ENCODE measurements around the gene GRM7. TPM values are rescaled to one million over a fixed set of nuclear protein-coding genes. Genes with fewer than 3 reads are reported as not detected.

GRM7 gene
- total and polyA plus RNA-seq, 10 donors = 0.02 to 0.20 (median 0.14) TPM; not detected in 7

DNA sequence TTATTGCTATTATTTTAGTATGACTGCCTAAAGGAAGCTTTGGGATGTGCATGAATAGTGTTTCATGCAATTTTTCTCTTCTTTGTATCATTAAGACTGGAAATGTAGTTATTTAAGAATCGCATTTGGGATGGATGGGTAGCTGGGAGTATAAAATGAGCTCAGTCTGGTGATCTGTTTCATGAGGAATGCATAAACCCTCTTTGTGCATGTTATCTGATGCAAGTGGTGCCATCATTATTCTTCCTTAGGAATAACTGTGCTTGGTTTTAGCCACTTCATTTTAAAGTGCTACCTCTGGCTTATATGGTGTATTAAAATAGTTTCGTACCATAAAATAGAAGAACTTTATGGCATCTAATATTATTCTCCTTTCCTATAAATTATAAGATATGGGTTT is 535.6 kb downstream of the GRM7 start:
- Histone ChIP-seq H3K36me3 (no peaks in the 10 kb centered on the region), H3K4me1 (no peaks in the 10 kb centered on the region), H3K9me3 (peaks cover 0 to 7% (median 0%) of the 10 kb centered on the region in 8 donors), H3K4me3 (no peak overlapping the region), H3K27me3 (replicated peaks in 1 of 7) (no peaks in the 10 kb centered on the region), H3K27ac (no peak overlapping the region)
- intact Hi-C loops (cut with DNase I; ENCODE audit: low total_unique reads) = no loop called here
- TF ChIP-seq, protein P1, sequence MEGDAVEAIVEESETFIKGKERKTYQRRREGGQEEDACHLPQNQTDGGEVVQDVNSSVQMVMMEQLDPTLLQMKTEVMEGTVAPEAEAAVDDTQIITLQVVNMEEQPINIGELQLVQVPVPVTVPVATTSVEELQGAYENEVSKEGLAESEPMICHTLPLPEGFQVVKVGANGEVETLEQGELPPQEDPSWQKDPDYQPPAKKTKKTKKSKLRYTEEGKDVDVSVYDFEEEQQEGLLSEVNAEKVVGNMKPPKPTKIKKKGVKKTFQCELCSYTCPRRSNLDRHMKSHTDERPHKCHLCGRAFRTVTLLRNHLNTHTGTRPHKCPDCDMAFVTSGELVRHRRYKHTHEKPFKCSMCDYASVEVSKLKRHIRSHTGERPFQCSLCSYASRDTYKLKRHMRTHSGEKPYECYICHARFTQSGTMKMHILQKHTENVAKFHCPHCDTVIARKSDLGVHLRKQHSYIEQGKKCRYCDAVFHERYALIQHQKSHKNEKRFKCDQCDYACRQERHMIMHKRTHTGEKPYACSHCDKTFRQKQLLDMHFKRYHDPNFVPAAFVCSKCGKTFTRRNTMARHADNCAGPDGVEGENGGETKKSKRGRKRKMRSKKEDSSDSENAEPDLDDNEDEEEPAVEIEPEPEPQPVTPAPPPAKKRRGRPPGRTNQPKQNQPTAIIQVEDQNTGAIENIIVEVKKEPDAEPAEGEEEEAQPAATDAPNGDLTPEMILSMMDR (IDR thresholded peaks at IDR 0.05 in 8 of 11, conservative IDR thresholded peaks at IDR 0.05 in 3 of 11) = no peak
- TF ChIP-seq POLR2AphosphoS5 (IDR thresholded peaks at IDR 0.05) (no peak), POLR2A (IDR thresholded peaks at IDR 0.05) (no peak)
- 89 to 96% (median 92%) methylated on average over 2 of the region's 2 CpGs for WGBS, 5 donors
- DNase-seq = no peak

DNA sequence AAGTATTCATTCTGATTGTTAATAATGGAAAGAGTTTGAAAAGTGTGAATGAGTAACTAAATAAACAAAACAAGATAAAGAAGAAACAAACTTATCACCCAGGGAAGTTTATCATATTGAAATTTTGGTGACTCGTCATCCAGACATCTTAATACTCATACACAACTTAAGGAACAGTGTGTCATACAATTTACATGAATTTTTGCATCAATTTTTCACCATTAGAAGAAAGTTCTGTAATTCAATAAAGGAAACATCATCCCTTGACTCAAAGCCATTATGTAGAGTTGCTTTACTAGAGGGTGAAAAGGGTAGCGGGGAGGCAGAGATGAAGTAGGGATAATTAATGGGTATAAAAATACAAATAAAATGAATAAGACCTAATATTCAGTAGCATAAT is 536.2 kb downstream of the GRM7 start:
- H3K27me3 ChIP-seq (replicated peaks in 1 of 7) = no peaks in the 10 kb centered on the region
- no peaks in the 10 kb centered on the region for H3K36me3 ChIP-seq
- no peaks in the 10 kb centered on the region for H3K4me1 ChIP-seq
- intact Hi-C loops (cut with DNase I; ENCODE audit: low total_unique reads) = no loop called here
- no peak for DNase-seq
- H3K4me3 ChIP-seq = no peak overlapping the region
- TF ChIP-seq POLR2A (IDR thresholded peaks at IDR 0.05) = no peak
- 82 to 92% (median 90%) methylated on average over 2 of the region's 2 CpGs for WGBS, 5 donors
- H3K9me3 ChIP-seq = peaks cover 0 to 7% (median 0%) of the 10 kb centered on the region in 8 donors
- no peak overlapping the region for H3K27ac ChIP-seq

DNA sequence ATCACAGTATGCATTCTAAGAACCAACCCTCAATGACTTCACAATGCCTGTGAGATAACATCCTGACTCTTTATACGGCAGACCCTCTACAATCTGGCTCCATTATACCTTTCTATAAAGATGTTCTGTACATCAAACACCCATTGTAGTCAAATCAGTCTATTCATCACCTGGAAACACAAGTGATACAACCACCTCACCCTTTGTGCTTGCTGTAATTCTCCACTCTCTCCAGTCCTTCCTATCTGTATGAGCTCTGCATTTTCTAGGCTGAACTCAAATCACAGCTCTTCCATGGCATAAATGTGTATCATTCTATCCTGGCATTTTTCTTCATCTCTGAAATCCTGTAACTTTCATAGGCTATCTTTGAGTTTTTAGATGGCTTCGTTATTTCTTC is 539.4 kb downstream of the GRM7 start:
- no peaks in the 10 kb centered on the region for H3K36me3 ChIP-seq
- TF ChIP-seq, protein P1 (IDR thresholded peaks at IDR 0.05 in 8 of 11, conservative IDR thresholded peaks at IDR 0.05 in 3 of 11) = no peak
- no peak for TF ChIP-seq POLR2AphosphoS5 (IDR thresholded peaks at IDR 0.05)
- no peak for TF ChIP-seq POLR2A (IDR thresholded peaks at IDR 0.05)
- no peaks in the 10 kb centered on the region for H3K27me3 ChIP-seq (replicated peaks in 1 of 7)
- H3K4me3 ChIP-seq = no peak overlapping the region
- intact Hi-C loops (cut with DNase I; ENCODE audit: low total_unique reads) = no loop called here
- no peak overlapping the region for H3K27ac ChIP-seq
- DNase-seq = no peak
- H3K4me1 ChIP-seq = no peaks in the 10 kb centered on the region
- no peaks in the 10 kb centered on the region for H3K9me3 ChIP-seq
- 78 to 90% (median 86%) methylated on average over 2 of the region's 2 CpGs for WGBS, 5 donors

DNA sequence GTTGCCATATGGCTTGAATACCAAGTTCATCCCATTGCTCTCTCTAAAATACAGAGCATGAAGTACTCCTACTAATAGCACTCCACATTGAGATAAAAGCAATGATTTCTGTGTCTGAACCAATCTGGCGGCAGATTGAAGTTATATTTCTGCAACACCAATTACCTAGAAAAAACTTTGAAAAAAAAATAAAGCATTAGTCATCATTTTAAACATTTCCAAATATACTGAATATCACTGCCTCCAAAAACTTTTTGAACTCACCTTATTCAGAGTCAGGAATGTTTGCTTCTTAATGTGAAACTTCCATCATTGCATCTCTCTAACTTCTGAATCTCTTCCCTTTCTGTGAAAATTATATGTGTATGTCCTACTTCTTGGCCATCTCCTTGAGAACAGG is 540.5 kb downstream of the GRM7 start:
- Histone ChIP-seq H3K27me3 (replicated peaks in 1 of 7) (no peaks in the 10 kb centered on the region), H3K4me1 (no peaks in the 10 kb centered on the region), H3K4me3 (no peak overlapping the region), H3K27ac (no peak overlapping the region), H3K36me3 (no peaks in the 10 kb centered on the region), H3K9me3 (no peaks in the 10 kb centered on the region)
- 90 to 98% (median 93%) methylated on average over 1 of the region's 1 CpG for WGBS, 5 donors
- no peak for DNase-seq
- TF ChIP-seq POLR2A (IDR thresholded peaks at IDR 0.05) (no peak), POLR2AphosphoS5 (IDR thresholded peaks at IDR 0.05) (no peak)
- TF ChIP-seq, protein P1 (IDR thresholded peaks at IDR 0.05 in 8 of 11, conservative IDR thresholded peaks at IDR 0.05 in 3 of 11) = no peak
- intact Hi-C loops (cut with DNase I; ENCODE audit: low total_unique reads) = no loop called here

DNA sequence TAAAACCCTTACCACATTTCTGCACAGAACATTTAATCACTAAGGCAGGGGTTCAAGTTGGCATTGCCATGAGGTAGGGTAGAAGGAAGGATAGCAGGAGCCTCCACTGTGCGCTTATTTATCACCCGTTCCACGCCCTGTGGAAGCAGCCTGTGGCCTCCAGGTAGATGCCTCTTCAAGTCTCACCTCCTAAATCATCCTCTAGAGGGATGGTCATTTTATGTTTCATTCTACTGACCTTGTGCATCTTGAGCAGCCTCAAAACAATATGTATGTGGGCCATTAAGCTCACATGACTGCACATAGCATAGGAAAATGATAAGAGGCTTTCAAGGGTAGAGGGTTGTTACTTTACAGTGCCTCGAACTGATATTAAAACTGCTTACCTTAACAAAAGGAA is 546.2 kb downstream of the GRM7 start:
- no peak for DNase-seq
- Histone ChIP-seq H3K36me3 (no peaks in the 10 kb centered on the region), H3K4me1 (no peaks in the 10 kb centered on the region), H3K4me3 (no peak overlapping the region), H3K9me3 (no peaks in the 10 kb centered on the region), H3K27ac (no peak overlapping the region), H3K27me3 (replicated peaks in 1 of 7) (no peaks in the 10 kb centered on the region)
- 60 to 88% (median 82%) methylated on average over 4 of the region's 4 CpGs for WGBS, 5 donors
- TF ChIP-seq POLR2AphosphoS5 (IDR thresholded peaks at IDR 0.05) (no peak), POLR2A (IDR thresholded peaks at IDR 0.05) (no peak)
- TF ChIP-seq, protein P1 (IDR thresholded peaks at IDR 0.05 in 8 of 11, conservative IDR thresholded peaks at IDR 0.05 in 3 of 11) = no peak
- intact Hi-C loops (cut with DNase I; ENCODE audit: low total_unique reads) = no loop called here
